ENCODE results near the gene PHF1. TPM values are rescaled to one million over a fixed set of nuclear protein-coding genes. Genes with fewer than 3 reads are reported as not detected.
"Not testable (repeated sequence)": the region's sequence is repeated elsewhere in the genome, so short reads cannot be mapped to it uniquely, and the experiment has no call there.

PHF1 gene
- total RNA-seq, 1 donor: 22.9 TPM

- DNase-seq (ENCODE audit: low read depth in 2 of 3, low spot score in 2 of 3): peak; percentile 98 to 100 (median 99)
Observed at GRCh38 chr6:33391278-33391921, 19.4 kb upstream of the PHF1 start, which contains the start of gene KIFC1. KIFC1 (plus strand) TSS chr6:33391823; CDS start chr6:33391986, 163 bp downstream.

DNA sequence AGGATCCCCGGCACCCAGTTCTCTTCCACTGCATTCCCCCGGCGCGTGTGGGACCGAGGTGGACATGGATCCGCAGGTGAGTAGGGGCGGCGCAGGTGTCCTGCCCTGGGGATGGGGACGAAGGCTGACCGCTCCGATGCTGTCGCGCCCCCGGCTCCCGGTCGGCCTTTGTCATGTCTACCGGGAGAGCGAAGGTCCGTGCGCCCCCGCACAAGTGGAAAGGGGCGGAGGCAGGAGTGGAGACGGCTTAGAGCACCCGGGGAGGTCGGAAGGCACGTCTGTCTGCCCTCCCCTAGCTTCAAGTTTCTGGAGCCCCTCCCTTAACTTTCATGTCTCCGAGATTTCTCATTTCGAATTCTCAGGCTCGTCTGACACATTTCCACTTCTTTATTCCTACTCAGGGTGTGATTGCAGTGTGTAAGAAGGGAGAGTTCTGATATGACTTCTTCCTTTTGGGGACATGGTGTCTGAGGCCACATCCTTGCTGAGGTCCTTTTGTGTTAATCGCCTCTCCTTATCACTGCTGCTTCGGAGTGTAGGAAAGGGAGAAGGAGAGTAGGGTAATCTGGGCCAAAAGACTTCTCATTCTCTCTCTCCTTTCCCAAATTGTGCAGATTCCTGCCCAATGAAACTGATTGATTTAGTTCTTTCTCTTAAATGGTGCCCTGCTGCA is 18.8 kb upstream of the PHF1 start:
- DNase-seq (ENCODE audit: low read depth in 2 of 3, low spot score in 2 of 3): peak in 1 of 3 donors; percentile 24

- no peak for DNase-seq (ENCODE audit: low read depth in 2 of 3, low spot score in 2 of 3)
Observed at GRCh38 chr6:33392595-33392948, 18.2 kb upstream of the PHF1 start.

GRCh38 chr6:33392979-33393378 is 17.8 kb upstream of the PHF1 start:
- no peak for DNase-seq (ENCODE audit: low read depth in 2 of 3, low spot score in 2 of 3)

- DNase-seq (ENCODE audit: low read depth in 2 of 3, low spot score in 2 of 3): no peak
Observed at GRCh38 chr6:33397541-33397940, 13.3 kb upstream of the PHF1 start.

DNA sequence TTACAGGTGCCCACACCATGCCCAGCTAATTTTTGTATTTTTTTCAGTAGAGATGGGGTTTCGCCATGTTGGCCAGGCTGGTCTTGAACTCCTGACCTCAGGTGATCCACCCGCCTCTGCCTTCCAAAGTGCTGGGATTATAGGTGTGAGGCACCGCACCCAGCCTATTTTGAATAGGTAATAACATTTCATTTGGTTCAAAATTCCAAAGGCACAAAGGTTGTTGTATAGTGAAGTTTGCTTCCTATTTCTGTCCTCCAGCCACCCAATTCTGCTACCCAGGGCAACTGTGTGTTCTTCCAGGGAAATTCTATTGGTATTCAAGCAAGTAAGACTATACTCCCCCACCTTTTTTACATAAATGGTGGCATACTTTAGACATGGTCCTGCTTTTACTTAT is 12.2 kb upstream of the PHF1 start:
- not testable (repeated sequence) for DNase-seq (ENCODE audit: low read depth in 2 of 3, low spot score in 2 of 3)

GRCh38 chr6:33399881-33400280 is 10.9 kb upstream of the PHF1 start:
- not testable (repeated sequence) for DNase-seq (ENCODE audit: low read depth in 2 of 3, low spot score in 2 of 3)

DNA sequence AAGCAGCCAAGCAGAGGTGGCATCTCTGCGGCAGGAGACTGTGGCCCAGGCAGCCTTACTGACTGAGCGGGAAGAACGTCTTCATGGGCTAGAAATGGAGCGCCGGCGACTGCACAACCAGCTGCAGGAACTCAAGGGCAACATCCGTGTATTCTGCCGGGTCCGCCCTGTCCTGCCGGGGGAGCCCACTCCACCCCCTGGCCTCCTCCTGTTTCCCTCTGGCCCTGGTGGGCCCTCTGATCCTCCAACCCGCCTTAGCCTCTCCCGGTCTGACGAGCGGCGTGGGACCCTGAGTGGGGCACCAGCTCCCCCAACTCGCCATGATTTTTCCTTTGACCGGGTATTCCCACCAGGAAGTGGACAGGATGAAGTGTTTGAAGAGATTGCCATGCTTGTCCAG is 5.9 kb upstream of the PHF1 start:
- no peak for DNase-seq (ENCODE audit: low read depth in 2 of 3, low spot score in 2 of 3)

GRCh38 chr6:33405386-33405940 is 5.4 kb upstream of the PHF1 start:
- DNase-seq (ENCODE audit: low read depth in 2 of 3, low spot score in 2 of 3): no peak

GRCh38 chr6:33406126-33406525 is 4.7 kb upstream of the PHF1 start:
- DNase-seq (ENCODE audit: low read depth in 2 of 3, low spot score in 2 of 3): no peak

GRCh38 chr6:33407132-33407718 is 3.6 kb upstream of the PHF1 start:
- peak in 1 of 3 donors; percentile 77 for DNase-seq (ENCODE audit: low read depth in 2 of 3, low spot score in 2 of 3)

- DNase-seq (ENCODE audit: low read depth in 2 of 3, low spot score in 2 of 3): peak; percentile 96 to 99 (median 97)
Observed at GRCh38 chr6:33410050-33410710, 634 bp upstream of the PHF1 start.

DNA sequence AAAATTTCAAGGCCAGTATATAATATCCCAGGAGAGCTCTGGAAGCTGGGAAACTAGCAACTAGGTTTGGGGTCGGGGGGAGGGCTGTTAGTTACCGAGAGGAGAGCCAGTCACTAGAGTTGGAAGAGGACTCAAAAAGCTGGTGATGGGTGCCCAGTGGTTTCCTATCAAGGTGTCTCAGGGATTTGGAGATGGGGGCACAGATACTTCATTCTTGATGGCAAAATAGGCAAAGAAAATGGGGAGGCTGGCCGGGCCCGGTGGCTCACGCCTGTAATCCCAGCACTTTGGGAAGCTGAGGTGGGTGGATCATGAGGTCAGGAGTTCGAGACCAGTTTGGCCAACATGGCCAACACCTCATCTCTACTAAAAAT is 805 bp downstream of the PHF1 start:
- no peak for DNase-seq (ENCODE audit: low read depth in 2 of 3, low spot score in 2 of 3)

DNA sequence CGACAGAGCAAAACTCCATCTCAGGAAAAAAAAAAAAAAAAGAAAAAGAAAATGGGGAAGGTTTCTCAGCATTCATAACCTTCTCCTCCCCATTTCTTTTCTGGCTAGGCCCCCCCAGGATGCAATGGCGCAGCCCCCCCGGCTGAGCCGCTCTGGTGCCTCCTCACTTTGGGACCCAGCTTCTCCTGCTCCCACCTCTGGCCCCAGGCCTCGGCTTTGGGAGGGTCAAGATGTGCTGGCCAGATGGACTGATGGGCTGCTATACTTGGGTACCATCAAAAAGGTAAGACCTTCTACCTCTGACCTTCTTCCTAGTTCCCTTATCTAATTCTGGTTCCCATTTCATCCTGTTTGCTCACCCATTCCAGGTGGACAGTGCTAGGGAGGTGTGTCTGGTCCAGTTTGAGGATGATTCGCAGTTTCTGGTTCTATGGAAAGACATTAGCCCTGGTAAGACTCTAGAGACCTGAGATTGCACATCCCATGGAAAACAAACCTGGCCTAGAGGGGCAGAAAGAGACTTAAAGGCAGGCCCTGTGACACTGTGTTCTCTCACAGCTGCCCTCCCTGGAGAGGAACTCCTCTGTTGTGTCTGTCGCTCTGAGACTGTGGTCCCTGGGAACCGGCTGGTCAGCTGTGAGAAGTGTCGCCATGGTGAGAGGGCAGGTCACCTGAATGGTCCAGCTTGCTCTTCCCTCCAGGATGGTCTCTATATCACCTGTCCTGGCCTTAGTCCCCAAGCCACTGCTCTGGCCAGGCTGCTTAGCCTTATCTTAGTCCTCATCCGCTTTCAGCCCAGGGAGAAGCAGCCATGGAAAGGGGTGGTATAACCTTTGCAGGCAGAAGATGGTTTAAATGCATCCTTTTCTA is 1.6 kb downstream of the PHF1 start:
- DNase-seq (ENCODE audit: low read depth in 2 of 3, low spot score in 2 of 3): no peak

DNA sequence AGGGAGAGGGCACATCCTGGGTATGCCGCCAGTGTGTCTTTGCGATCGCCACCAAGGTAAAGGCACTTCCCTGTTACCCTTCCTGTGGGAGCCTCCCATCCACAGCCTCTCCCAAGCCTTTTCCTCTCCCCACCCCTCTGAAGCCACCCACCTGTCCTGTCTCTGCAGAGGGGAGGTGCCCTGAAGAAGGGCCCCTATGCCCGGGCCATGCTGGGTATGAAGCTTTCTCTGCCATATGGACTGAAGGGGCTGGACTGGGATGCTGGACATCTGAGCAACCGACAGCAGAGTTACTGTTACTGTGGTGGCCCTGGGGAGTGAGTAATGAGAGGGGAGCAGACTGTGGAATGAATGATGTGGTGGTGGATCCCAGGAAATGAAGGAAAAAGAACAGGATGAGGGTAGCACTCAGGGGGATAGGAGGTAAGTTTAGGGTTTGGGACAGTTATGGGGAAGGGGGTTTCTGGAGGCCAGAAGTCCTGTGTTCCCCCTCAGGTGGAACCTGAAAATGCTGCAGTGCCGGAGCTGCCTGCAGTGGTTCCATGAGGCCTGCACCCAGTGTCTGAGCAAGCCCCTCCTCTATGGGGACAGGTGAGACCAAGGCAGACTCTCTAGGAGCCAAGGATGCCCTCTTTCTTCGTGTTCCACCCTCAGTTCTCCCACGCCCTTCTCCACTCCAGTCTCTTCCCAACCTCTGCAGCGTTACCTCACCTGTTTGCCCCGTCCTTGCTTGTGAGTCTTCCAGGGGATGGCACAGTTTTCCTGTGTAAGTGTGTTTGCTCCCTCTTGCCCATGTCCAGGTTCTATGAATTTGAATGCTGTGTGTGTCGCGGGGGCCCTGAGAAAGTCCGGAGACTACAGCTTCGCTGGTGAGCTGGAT is 2.7 kb downstream of the PHF1 start:
- no peak for DNase-seq (ENCODE audit: low read depth in 2 of 3, low spot score in 2 of 3)

DNA sequence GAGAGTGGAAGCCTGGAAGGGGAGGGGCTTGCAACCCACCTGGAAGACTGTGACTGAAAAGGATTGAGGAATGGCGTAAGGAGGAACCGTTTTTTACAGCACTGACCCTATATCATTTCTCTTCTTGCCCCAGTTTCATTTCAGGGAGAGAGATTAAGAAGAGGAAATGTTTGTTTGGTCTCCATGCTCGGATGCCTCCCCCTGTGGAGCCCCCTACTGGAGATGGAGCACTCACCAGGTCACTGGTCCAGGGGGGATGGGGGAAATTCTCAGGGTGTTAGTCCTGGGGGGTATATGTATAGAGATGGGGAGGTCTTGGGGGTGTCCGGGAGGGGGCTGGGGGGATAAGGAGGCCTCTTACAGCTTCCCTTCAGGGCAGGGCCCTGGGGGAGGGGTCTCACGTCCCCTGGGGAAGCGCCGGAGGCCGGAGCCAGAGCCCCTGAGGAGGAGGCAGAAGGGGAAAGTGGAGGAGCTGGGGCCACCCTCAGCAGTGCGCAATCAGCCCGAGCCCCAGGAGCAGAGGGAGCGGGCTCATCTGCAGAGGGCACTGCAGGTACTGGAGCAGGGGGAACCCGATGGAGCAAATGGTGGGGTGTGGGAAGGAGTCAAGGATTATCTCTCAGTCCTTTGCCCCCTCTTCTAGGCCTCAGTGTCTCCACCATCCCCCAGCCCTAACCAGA is 3.9 kb downstream of the PHF1 start:
- DNase-seq (ENCODE audit: low read depth in 2 of 3, low spot score in 2 of 3): peak in 1 of 3 donors; percentile 65

DNA sequence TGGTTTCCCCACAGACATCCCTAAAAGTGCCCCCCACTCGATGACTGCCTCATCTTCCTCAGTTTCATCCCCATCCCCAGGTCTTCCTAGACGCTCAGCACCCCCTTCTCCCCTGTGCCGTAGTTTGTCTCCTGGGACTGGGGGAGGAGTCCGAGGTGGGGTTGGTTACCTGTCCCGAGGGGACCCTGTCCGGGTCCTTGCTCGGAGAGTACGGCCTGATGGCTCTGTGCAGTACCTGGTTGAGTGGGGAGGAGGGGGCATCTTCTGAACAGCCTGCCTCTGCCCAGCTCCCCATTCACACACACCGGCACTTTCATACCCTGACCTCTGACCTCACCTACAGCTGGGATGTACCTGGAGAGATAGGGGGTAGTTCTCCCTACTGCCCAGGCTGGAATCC is 5.0 kb downstream of the PHF1 start:
- DNase-seq (ENCODE audit: low read depth in 2 of 3, low spot score in 2 of 3): no peak

DNA sequence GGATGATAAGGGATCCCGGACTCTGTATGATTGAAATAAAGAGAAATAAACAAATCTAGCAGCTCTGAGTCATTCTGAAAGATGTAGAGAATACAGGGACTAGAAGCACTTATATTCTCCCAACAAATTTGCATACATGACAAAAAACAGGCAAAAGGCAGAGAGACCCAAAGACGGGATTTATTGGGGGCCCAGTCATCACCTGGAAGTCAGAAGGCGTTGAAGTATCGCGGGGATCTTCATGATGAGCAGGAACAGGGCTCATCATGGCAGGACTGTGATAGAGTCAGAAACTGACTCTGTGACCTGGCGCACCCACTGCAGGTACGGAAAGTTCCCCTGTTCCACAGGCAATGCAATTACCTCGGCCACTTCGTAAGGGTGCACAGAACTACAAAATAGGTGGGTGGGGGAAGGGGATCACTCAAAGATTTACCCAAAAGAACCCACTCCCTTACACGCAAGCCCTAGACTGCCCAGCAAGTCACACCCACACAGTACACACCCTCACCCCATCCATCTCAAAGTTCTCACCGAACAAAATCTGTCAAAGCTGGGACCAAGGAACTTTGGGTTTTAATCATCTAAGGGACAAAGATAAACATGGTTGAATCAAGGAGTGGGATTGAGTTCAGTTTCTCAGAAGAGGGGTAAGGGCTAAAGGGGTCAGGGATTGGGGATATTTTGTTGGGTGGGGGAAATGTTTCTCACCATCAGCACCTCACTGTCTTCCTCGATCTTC is 5.7 kb downstream of the PHF1 start:
- DNase-seq (ENCODE audit: low read depth in 2 of 3, low spot score in 2 of 3): no peak

All from hematopoietic multipotent progenitor cell (in vitro differentiated cells).